ENCODE results near the gene KCNT1.

GRCh38 chr9:135785013-135785575 lies 83.1 kb downstream of the KCNT1 start:
- no peak for TF ChIP-seq CTCF (IDR thresholded peaks at IDR 0.05)
- TF ChIP-seq POLR2A (IDR thresholded peaks at IDR 0.05) = no peak
